K562 (cell line): ENCODE measurements around the gene ATAD3B. TPM values are rescaled to one million over a fixed set of nuclear protein-coding genes. Genes with fewer than 3 reads are reported as not detected.

Source experiments
- ATAC-seq: fragments of 200-7000 bp; cut with Tn5 transposase; 3 replicates; pipeline ENCODE4 v1.9.1; 2020; ENCODE audit warnings: moderate library complexity
- BruUV-seq: library from RNA; stranded (reverse); fragments of 400-500 nt; replicated peaks from 2 replicates; lab custom pipeline; 2021; lab: Mats Ljungman, UMichigan
- CTCF ChIA-PET: fragments of 300-600 bp; formaldehyde crosslinking; extraction: SDS; loops from one replicate; lab custom pipeline; 2021; ENCODE audit warnings: low intra/inter-chr PET ratio; lab: Yijun Ruan, JAX
- POLR2A ChIA-PET: fragments of 300-600, 350-650 bp; sonication (Branson Sonifier 250); formaldehyde crosslinking; extraction: SDS; loops from one replicate; lab custom pipeline; 2021; ENCODE audit warnings: antibody characterized with exemption, inconsistent platforms; lab: Yijun Ruan, JAX
- DNase-seq, 4 experiments: peaks; one replicate each; pipeline versions ENCODE4 v3.0.0 to v3.0.0-alpha.2; 2011 to 2018; ENCODE audit warnings: low spot score in 3 of 4, mixed read lengths in 3 of 4; ENCODE audit errors: extremely low read depth in 1 of 4
- FAIRE-seq: peaks from 2 replicates; lab custom pipeline; 2011; peaks lifted over from hg19 to GRCh38; lab: Jason Lieb, UNC
- H2AFZ ChIP-seq: 2 replicates; pipeline ENCODE4 v1.6.0; 2011; ENCODE audit warnings: low read depth, low read length, control low read depth, inconsistent platforms
- H3K27ac ChIP-seq: fragments of 200-600 bp; 3 replicates; pipeline ENCODE4 v1.8.0; 2011; ENCODE audit warnings: low read depth, mild to moderate bottlenecking, control low read depth, inconsistent platforms, low read length, moderate library complexity, mixed read lengths; ENCODE audit errors: extremely low read depth
- H3K27me3 ChIP-seq, 2 experiments: fragments of 300-600 bp in 1 of 2; 2 replicates in 1 of 2; 3 replicates in 1 of 2; pipeline versions ENCODE4 v1.6.0 to v1.8.0; 2011; ENCODE audit warnings: inconsistent platforms in 2 of 2, low read length in 2 of 2, mild to moderate bottlenecking in 1 of 2, mixed read lengths in 1 of 2, moderate library complexity in 1 of 2; ENCODE audit not compliant: control insufficient read depth in 2 of 2, insufficient read depth in 2 of 2
- H3K36me3 ChIP-seq: fragments of 300-600 bp; 3 replicates; pipeline ENCODE4 v1.8.0; 2011; ENCODE audit warnings: mild to moderate bottlenecking, low read length, inconsistent platforms; ENCODE audit not compliant: control insufficient read depth, insufficient read depth
- H3K4me1 ChIP-seq, 2 experiments: fragments of 200-600 bp in 1 of 2; replicated peaks in 1 of 2; 2 replicates in 1 of 2; 3 replicates in 1 of 2; pipeline versions ENCODE4 v1.5.1 to v1.8.0; 2011; ENCODE audit warnings: inconsistent platforms in 2 of 2, low read length in 2 of 2, mild to moderate bottlenecking in 1 of 2, mixed read lengths in 1 of 2, moderate library complexity in 1 of 2; ENCODE audit not compliant: control insufficient read depth in 2 of 2, insufficient read depth in 2 of 2
- H3K4me2 ChIP-seq: 2 replicates; pipeline ENCODE4 v1.6.1; 2011; ENCODE audit warnings: low read length, control low read depth, inconsistent platforms, mixed read lengths; ENCODE audit not compliant: insufficient read depth
- H3K4me3 ChIP-seq: fragments of 200-600 bp; sonication (generic), shearing (Covaris generic); 2 replicates; pipeline ENCODE4 v1.5.1; 2016; ENCODE audit warnings: control low read depth, inconsistent platforms
- H3K79me2 ChIP-seq: fragments of 200-600 bp; 3 replicates; pipeline ENCODE4 v1.8.0; 2011; ENCODE audit warnings: low read length, inconsistent platforms; ENCODE audit not compliant: control insufficient read depth, insufficient read depth
- H3K9ac ChIP-seq, 2 experiments: 2 replicates each; pipeline versions ENCODE4 v1.6.0 to v1.6.1; 2011; ENCODE audit warnings: low read depth in 2 of 2, low read length in 2 of 2, control low read depth in 1 of 2, inconsistent platforms in 1 of 2, mild to moderate bottlenecking in 1 of 2, mixed read lengths in 1 of 2; ENCODE audit not compliant: insufficient read depth in 1 of 2
- H3K9me1 ChIP-seq: one replicate; pipeline ENCODE4 v1.6.0; 2011; ENCODE audit warnings: inconsistent platforms, mild to moderate bottlenecking, low read length, moderate library complexity; ENCODE audit not compliant: control insufficient read depth, insufficient read depth
- H3K9me3 ChIP-seq: replicated peaks from 2 replicates; pipeline ENCODE4 v1.5.1; 2011; ENCODE audit warnings: low read depth, low read length, inconsistent platforms; ENCODE audit not compliant: control insufficient read depth, insufficient read depth
- H4K20me1 ChIP-seq: replicated peaks from 2 replicates; pipeline ENCODE4 v1.6.1; 2011; ENCODE audit warnings: low read length, inconsistent platforms, mixed read lengths; ENCODE audit not compliant: control insufficient read depth, insufficient read depth
- NR3C1 ChIP-seq: sonication (generic); formaldehyde crosslinking; IDR thresholded peaks from 2 replicates; pipeline ENCODE4 v1.8.1; 2022; ENCODE audit warnings: missing genetic modification reagents
- RBFOX2 ChIP-seq: fragments of 200-400 bp; formaldehyde crosslinking; IDR thresholded peaks from 2 replicates; pipeline ENCODE4 v1.6.1; 2017; ENCODE audit warnings: low read depth, mild to moderate bottlenecking, low read length, moderate library complexity
- TBP ChIP-seq: optimal IDR thresholded peaks from 2 replicates; pipeline ENCODE3; 2011; ENCODE audit warnings: low read depth, low read length, improper control_type of control experiment
- TEAD2 ChIP-seq: fragments of 450-650 bp; IDR thresholded peaks from 2 replicates; pipeline ENCODE4 v1.6.1; 2016; ENCODE audit warnings: missing genetic modification characterization, control low read depth, missing compliant biosample characterization
- WGBS: fragments of 100-300 bp; shearing (Covaris generic); methylation state at CpG from one replicate; pipeline ENCODE4 v1.1.6; 2016; ENCODE audit warnings: low coverage, mixed read lengths; ENCODE audit not compliant: insufficient coverage; ENCODE audit errors: missing lambda C conversion rate; 5-methylcytosine and 5-hydroxymethylcytosine counted together
- in situ Hi-C: fragments of 300-500 bp; cut with MboI; formaldehyde crosslinking; loops from 4 replicates; pipeline ENCODE4 v1.15.0; 2018; ENCODE audit warnings: inconsistent platforms, mixed read lengths
- intact Hi-C: fragments of 100-400 bp; cut with micrococcal nuclease; formaldehyde crosslinking; loops from 2 replicates; pipeline ENCODE4 v1.14.2; 2022
- polyA plus RNA-seq, 8 experiments: library from polyadenylated mRNA; depleted of rRNA in 4 of 8; stranded (reverse) in 5 of 8; unstranded in 3 of 8; fragments of >200 nt; fragmentation: Nextera tagmentation in 2 of 8; fragmentation: Illumina TruSeq in 1 of 8; extraction: Ambion mirVana in 2 of 8; extraction: Trizol in 1 of 8; gene quantifications; 2 replicates each; pipeline versions ENCODE4 v1.2.1 to v1.2.3, GENCODE V29; 2011 to 2014; ENCODE audit warnings: inconsistent platforms in 1 of 8, missing spikeins in 1 of 8
- total RNA-seq, 7 experiments: library from RNA; depleted of rRNA in 6 of 7; stranded (reverse); fragments of >200 nt in 6 of 7; fragmentation: Illumina TruSeq in 2 of 7; extraction: Trizol in 2 of 7; gene quantifications; 2 replicates each; pipeline versions ENCODE4 v1.2.1 to v1.2.3, GENCODE V29; 2011 to 2021; ENCODE audit warnings: low replicate concordance in 1 of 7
- TF ChIP-seq, protein P1 (sequence below), 3 experiments: IDR thresholded peaks in 2 of 3; conservative IDR thresholded peaks in 1 of 3; 2 replicates each; pipeline ENCODE4 v1.5.1; 2011 to 2012; ENCODE audit warnings: low read length in 3 of 3, mild to moderate bottlenecking in 3 of 3, control low read depth in 2 of 3, improper control_type of control experiment in 1 of 3, inconsistent platforms in 1 of 3, low read depth in 1 of 3, mixed read lengths in 1 of 3, moderate library complexity in 1 of 3; ENCODE audit not compliant: insufficient read depth in 2 of 3

Gene ATAD3B
- total and polyA plus RNA-seq, 9 of the 15 experiments (the other 6 are each of a cell fraction or from before 2014, with no cell fraction given), result 0.07 to 113 (median 27.7) TPM

- Histone ChIP-seq H3K9me3 (no peaks in the 10 kb centered on the region), H3K79me2 (no peaks in the 10 kb centered on the region; the same call in 2 of the 3 replicates), H3K27ac (no peak overlapping the region), H3K36me3 (no peaks in the 10 kb centered on the region), H3K4me2 (no peak overlapping the region), H3K9me1 (no peaks in the 10 kb centered on the region), H2AFZ (no peak overlapping the region), H4K20me1 (no peaks in the 10 kb centered on the region), H3K27me3 (no peaks in the 10 kb centered on the region), H3K4me1 (peaks cover 31 to 93% of the 10 kb centered on the region in 2 experiments), H3K4me3 (no peak overlapping the region), H3K9ac (peak overlapping the region in 1 of 2 experiments; percentile 24; a peak in 2 of 4 replicates)
- no peak for TF ChIP-seq TBP
- TF ChIP-seq, protein P1, sequence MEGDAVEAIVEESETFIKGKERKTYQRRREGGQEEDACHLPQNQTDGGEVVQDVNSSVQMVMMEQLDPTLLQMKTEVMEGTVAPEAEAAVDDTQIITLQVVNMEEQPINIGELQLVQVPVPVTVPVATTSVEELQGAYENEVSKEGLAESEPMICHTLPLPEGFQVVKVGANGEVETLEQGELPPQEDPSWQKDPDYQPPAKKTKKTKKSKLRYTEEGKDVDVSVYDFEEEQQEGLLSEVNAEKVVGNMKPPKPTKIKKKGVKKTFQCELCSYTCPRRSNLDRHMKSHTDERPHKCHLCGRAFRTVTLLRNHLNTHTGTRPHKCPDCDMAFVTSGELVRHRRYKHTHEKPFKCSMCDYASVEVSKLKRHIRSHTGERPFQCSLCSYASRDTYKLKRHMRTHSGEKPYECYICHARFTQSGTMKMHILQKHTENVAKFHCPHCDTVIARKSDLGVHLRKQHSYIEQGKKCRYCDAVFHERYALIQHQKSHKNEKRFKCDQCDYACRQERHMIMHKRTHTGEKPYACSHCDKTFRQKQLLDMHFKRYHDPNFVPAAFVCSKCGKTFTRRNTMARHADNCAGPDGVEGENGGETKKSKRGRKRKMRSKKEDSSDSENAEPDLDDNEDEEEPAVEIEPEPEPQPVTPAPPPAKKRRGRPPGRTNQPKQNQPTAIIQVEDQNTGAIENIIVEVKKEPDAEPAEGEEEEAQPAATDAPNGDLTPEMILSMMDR (IDR thresholded peaks at IDR 0.05 in 2 of 3, conservative IDR thresholded peaks at IDR 0.05 in 1 of 3; ENCODE audit: insufficient read depth in 2 of 3, low read depth in 1 of 3, low read length in 3 of 3), result peak in 1 of 3 experiments; percentile 12; a peak in 1 of 6 replicates
- 0 out of 2 replicates have a peak, but pooled peaks have one; percentile 1 for TF ChIP-seq RBFOX2
- 0 out of 2 replicates have a peak, but pooled peaks have one; percentile 43 for TF ChIP-seq NR3C1 (CRISPR knock-in tag)
- no peak for TF ChIP-seq TEAD2 (tag)
- peak; percentile 26 for FAIRE-seq
- intact Hi-C loops, result no loop called here
- in situ Hi-C loops, result no loop called here
- CTCF ChIA-PET, result no interaction called here
- no peak for ATAC-seq
- DNase-seq, result peak in 2 of 4 experiments; percentile 13 to 33
- POLR2A ChIA-PET, result interaction anchor here (0.6 to 1.0 kb wide), 4 partner anchors 14 to 311 kb away, joined by 3 to 4 read pairs (median 3); no protein-coding TSS in a partner anchor
- 48% methylated on average over 11 of the region's 11 CpGs for whole genome bisulfite sequencing
- no TSS peak for BruUV-seq
Measured at GRCh38 chr1:1437904-1438376, 33.6 kb upstream of the ATAD3B start.
